ENCODE measurements around the gene YBX2.
"Not testable (repeated sequence)": the region's sequence is repeated elsewhere in the genome, so short reads cannot be mapped to it uniquely, and the experiment has no call there.

Gene YBX2

DNA sequence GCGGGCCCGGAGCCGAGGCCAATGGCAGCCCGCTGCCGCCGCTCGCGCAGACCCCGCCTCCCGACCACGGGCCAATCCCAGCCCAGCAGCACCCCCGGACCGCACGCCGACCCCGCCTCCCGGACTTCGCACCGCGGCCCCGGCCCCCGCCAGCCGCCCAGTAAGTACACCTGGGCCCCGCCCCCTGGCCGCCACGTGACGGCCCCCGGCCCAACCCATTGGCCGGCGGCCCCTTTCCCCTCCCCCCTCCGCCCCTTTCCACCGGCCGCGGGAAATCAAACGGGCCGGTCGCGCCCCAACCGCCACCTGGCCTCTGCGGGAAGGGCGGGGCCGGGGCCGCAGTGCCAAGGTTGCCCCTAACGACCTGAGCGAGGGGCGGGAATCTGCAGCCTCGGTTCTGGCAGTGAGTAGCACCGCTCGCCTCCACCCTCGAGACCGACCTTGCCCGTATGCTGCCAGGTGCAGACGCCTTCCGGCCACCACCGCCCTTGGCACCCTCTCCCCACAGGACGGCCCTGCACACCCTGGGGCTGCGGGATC is at the start of gene YBX2:
YBX2 (minus strand) TSS at position 26 of the 540 bp plus-strand sequence. CDS start 139 bp downstream, outside the sequence.
- DNase-seq (ENCODE audit: low spot score) = peak; percentile 59

DNA sequence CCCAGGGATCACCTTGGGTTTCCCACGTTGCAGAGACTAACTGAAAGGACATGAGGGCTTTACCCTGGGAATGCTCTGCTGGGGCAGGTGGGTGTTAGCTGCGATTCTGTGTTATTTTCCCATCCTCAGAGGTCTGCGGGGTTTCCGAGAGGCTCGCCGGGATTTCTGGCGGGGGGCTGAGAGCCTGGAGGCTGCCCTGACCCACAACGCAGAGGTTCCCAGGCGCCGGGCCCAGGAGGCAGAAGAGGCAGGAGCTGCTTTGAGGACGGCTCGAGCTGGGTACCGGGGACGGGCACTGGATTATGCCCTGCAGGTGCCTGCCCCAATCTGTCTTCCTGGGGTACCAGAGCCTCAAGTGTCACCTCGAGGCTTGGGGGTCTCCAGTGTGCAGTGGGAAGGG is 48.8 kb upstream of the YBX2 start:
- no peak for DNase-seq (ENCODE audit: low spot score)

DNA sequence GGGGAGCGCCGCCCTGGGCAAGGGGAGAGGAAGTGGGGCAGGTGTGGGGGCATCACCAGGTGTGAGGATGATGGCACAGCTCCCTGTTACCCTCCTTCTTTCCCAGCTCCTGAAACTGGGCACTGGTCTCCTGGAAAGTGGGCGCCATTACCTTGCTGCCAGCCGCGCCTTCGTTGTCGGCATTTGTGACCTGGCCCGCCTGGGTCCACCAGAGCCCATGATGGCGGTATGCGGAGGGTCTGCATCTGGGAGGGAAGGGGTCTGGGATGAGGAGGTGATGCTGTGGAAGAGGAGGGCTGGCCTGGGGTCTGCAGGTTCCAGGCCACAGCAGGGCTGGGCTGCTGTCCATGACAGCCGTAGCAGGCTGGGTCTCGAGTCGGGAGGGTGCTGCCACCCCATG is 47.4 kb upstream of the YBX2 start:
- no peak for DNase-seq (ENCODE audit: low spot score)

DNA sequence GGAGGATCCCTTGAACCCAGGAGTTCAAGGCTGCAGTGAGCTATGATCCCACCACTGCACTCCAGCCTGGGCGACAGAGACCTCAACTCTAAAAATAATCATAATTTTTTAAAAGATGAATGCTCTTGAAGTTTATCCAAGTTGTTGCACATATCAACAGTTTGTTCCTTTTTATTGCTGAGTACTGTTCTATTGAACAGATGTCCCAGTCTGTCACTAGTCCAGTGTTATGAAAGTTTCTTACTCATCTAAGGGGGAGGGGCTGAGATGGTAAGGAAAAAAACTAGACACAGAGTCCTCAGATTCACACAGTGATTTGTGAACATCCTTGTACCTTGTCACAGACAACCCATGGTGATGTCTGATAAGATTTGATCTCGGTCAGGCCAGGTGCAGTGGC is 45.7 kb upstream of the YBX2 start:
- DNase-seq (ENCODE audit: low spot score) = no peak

DNA sequence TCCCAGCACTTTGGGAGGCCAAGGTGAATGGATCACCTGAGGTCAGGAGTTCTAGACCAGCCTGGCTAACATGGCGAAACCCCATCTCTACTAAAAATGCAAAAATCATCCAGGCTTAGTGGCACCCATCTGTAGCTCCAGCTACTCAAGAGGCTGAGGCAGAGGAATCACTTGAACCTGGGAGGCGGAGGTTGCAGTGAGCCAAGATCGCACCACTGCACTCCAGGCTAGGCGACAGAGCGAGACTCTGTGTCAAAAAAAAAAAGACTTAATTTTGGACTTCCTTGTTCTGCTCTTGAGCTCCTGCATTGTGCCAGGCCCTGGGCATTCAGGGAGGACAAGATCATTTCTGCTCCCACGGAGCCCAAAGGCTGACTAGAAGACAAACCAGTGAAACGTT is 43.2 kb upstream of the YBX2 start:
- not testable (repeated sequence) for DNase-seq (ENCODE audit: low spot score)

DNA sequence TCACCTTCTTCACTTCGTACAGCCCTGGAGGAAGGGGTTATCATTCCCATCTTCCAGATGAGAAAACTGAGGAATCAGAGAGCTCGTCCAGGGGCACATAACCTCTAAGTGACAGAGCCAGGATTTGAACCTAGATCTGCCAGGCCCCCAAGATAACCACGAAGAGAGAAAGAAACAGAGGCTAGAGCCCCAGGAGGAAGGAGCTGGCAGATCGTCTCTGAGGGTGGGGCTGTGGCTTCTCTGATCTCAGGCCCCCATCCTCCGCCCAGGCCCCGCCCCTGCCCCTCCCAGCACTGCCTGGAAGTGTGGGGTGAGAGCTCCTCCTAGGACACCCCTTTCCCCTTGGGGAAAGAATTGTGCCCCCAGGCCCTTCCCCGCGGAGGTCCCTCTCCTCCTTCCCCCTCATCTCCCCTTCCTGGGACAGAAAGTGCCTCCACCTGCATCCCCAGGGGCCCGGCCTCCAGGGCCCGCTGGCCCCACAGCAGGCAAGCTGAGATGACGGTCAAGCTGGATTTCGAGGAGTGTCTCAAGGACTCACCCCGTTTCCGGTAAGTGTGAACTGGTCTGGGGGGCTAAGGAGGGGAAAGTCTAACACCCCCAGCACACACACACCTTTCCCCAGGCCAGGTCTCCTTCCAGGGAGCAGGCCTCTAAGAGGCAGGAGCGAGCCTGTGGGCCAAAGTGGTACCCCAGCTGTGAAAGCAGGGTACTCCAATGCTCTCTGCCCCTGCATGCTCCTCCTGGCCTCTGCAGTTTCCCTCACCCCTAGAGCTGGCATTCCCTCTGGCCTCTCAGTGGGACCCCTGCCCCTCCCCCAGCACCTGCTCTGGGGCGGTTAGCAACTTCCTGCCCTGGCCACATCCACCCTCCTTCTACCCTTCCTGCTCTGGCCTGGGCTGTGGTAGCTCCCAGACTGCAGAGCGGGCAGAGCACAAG is 42.1 kb upstream of the YBX2 start, which contains the start of gene ACAP1:
ACAP1 (plus strand) TSS at position 290 of the 936 bp plus-strand sequence; CDS start at position 496, 206 bp downstream.
- DNase-seq (ENCODE audit: low spot score) = peak; percentile 77

DNA sequence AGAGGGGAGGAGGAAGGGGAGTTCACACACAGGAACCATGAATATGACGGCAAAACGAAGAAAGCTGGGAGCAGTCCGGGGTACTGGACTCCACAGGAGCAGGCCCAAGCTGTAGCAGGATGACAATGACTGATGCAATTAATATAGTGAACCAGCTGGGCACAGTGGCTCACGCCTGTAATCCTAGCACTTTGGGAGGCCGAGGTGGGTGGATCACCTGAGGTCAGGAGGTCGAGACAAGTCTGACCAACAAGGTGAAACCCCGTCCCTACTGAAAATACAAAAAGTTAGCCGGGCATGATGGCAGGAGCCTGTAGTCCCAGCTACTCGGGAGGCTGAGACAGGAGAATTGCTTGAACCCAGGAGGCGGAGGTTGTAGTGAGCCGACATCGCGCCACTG is 41.3 kb upstream of the YBX2 start:
- DNase-seq (ENCODE audit: low spot score) = not testable (repeated sequence)

DNA sequence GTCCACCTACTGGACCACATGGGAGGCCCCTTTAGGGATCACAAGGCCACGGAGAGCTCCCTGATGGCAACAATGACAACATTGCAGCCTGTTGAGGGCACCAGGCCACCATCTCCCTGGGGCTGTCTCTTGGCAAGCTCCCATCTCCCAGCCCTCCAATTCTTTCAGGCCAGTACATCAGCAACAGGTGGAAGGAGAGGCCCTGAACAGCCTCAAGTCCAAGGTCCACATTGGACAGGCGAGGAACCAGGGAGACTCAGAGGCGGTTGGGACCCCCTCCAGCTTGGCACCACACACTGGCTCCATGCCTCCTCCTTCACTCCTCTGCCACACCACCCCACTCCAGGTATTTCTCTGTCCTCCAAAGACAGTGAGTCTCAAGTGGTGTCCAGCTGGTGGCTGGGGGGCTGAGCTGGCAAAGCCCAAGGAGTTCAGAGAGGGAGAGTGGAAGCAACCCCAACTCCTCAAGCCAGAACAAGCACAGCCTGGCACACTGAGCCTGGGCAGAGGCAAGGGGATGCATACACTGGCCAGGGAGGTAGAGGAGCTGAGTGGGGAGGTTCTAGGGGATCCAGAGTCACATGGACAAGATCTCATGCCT is 40.6 kb upstream of the YBX2 start:
- DNase-seq (ENCODE audit: low spot score) = no peak

DNA sequence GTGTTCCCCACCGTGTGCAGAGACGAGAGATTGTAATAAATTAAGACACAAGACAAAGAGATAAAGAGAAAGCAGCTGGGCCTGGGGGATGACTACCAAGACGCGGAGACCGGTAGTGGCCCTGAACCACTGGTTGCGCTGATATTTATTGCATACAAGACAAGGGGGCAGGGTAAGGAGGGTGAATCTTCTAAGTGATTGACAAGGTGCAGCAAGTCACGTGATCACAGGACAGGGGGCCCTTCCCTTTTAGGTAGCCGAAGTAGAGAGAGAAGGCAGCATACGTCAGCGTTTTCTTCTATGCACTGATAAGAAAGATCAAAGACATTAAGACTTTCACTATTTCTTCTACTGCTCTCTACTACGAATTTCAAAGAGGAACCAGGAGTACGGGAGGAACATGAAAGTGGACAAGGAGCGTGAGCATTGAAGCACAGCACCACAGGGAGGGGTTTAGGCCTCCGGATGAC is 38.2 kb upstream of the YBX2 start:
- DNase-seq (ENCODE audit: low spot score) = not testable (repeated sequence)

DNA sequence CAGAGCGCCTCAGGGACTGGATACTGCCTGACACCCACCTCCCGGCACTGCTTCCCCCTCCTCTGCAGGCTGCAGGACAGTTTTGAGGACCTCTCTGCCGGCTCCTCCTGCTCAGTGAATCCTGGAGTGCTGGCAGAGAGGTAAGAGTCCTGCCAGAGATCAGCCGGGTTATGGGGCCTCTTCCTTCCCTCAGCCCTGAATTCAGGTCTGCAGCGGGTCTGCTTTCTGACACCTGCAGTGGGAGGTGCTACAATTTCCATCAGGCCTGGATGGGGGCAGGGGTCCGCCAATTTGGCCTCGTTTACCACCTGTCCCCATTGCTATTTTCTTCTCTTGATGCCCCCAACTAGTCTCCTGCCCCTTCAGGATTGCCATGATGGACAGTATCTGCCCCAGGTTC is 37.7 kb upstream of the YBX2 start:
- no peak for DNase-seq (ENCODE audit: low spot score)

DNA sequence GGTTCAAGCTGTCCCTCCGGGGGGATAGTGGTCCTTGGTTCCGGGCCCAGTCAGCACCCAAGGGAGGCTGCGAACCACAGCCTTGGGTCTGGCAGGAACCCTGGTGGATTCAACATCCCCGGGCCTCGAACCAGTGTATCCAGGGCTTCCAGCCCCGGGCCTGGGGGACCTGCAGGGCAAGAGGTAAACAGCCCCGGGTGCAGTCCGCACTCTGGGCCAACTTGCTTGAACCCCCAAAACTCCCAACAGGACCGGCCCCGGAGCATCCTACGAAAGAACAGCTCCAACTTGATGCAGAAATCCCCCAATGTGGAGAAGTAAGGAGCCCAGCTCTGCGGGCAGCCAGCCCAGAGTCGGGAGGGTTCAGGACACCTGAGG is 36.2 kb upstream of the YBX2 start:
- no peak for DNase-seq (ENCODE audit: low spot score)

DNA sequence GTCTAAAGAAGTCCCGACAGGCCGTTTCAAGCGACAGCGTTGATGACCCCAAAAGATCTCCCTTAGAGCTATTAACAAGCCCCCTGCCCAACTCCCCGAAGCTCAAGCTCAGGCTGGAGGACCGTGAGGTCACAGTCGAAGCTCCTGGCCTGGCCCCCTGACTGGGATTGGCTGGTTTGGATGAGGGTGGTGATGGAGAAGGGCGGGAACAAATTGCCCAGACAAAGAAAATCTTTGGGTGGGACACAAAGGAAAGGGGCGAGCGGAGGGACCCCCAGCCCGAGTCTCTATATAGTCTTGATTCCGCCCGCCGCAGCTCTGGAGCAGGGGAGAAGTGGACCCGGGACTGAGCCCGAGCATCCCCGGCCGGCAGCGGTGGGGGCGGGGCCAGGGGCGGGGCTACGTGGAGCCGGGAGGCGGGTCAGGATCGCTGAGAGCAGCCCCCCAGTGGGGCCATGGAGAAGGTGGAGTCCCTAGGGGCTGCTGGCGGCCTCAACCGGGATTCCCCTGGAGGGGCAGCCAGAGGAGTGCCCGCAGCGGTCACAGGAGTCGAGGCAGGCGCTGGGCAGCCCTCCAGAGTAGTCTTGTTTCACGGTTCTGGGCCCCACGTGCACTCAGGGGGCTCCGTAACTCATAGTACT is 35.7 kb upstream of the YBX2 start:
- DNase-seq (ENCODE audit: low spot score) = peak; percentile 72

DNA sequence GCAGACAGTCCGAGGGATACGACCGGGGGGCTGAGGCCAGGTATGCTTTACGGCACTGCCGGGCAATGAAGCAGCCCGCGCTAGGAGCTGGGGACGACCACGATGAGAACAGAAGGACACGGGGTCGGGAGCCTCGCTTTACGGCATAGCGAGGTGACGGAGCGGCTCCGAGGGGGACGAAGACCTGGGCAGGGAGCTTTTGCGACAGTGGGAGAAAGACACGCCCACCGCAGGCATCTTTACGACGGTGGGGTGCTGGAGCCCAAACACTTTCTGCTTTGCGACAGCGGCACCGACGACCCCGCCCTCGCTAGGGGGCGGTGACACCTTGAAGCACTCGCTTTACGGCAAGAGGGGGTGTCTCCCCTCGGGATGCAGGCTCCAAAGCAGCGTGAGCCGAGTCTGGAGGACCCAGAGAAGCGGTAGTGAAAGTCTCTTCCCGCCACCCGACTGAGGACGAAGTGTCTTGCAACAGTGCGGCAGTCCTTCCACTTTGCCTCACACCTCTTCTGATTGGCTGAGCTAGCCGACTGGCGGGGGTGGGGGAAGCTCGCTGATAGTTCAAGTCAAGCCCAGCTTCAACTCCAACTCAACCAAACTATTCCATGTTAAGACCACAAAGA is 35.0 kb upstream of the YBX2 start:
- DNase-seq (ENCODE audit: low spot score) = peak; percentile 96

DNA sequence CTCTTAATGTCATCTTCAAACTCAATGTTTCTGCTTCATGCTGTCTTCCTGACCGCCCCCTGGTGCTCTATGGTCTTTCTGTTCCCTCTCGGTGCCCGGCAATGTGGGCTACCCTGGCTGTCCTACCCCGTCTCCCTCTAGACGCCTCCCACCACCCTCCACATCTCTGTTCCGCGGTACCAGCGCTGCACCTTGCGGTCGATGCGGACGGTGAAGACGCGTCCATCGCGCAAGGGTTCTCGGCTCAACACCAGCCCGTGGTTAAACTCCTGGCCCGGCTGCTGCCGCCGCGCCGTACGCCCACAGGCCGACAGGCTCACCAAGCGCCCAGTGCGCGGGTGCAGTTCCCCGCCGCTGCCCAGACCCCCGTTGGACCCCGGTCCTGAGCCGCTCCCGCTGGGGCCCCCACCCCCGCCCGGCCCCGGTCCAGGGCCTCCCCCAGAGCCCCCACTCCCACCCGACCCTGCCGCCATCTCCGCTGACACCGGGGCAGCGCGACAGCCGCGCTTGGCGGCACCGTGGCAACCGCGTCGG is 34.5 kb upstream of the YBX2 start, which contains the start of gene NEURL4:
NEURL4 (minus strand) TSS at position 496 of the 534 bp plus-strand sequence; CDS start at position 473, 23 bp downstream.
- DNase-seq (ENCODE audit: low spot score) = no peak

DNA sequence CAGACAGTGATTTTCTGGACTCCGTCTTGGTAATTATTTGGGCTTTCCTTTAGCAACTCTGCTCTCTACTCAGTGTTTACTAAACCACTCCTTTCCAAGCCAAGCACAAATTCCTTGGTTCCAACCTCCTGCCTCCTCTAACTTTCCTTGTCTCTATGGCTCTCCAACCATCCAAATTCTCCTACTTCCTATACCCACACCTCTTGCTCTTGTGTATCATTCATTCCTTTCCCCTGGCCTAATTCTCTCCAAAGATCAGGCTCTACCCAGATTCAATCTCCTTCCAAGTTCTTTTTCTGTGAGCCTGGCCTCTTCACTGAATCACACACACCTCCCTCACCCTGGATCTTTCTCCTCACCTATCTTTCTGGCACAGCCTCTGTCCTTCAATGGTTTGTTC is 33.6 kb upstream of the YBX2 start:
- no peak for DNase-seq (ENCODE audit: low spot score)

DNA sequence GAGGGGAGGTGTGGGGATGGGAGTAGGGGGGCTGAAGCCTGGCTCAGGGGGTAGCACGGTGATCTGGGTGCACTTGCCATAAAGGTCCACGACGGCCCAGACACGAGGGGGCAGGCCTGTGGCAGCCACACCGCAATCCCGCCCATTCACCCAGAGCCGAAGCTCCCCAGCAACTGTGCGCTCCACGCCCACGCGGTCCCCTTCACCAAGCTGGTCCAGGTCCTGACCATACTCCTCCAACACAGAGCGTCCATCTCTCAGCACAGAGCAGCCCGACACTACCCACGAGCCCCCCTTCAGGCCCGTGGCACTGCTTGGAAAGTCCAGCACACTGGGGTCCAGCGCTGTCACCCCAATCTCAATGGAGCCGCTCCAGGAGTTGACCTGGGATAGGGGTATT is 33.1 kb upstream of the YBX2 start:
- no peak for DNase-seq (ENCODE audit: low spot score)

DNA sequence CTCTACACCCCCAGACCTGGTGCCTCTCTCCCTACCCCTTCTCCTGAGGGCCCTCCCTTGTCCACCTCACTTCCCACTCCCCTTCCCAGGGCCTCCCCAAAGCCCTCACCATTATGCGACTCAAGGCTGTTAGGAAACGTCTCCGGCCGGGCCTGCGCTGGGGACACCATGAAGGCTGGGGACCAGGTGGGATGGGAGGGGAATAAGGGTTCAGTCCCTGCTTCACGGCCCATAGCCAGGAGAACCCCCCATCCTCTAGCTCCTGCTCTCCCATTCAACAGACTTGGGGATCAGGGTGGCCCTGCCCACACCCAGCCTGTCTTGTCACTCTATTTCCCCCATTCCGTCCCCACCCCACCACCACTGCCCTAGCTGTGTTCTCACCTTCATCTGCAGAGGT is 32.6 kb upstream of the YBX2 start:
- DNase-seq (ENCODE audit: low spot score) = no peak

DNA sequence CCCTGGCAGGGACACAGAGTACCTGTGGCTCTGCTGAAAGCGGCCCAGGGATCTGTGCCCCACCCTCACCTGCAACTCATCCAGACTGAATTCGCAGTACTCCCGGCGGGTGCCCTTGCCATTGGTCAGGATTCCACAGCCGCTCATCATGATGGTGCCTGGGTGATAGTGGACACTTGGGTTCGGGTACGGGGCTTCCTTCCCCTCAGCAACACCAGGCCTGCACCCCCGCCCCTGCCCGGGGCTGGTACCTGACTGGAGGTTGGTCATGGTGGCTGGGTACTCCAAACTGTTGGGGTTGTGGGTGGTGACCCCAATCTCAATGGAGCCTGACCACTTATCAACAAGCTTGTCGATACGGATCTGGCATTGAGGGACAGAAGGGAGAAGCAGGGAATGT is 31.7 kb upstream of the YBX2 start:
- DNase-seq (ENCODE audit: low spot score) = no peak

DNA sequence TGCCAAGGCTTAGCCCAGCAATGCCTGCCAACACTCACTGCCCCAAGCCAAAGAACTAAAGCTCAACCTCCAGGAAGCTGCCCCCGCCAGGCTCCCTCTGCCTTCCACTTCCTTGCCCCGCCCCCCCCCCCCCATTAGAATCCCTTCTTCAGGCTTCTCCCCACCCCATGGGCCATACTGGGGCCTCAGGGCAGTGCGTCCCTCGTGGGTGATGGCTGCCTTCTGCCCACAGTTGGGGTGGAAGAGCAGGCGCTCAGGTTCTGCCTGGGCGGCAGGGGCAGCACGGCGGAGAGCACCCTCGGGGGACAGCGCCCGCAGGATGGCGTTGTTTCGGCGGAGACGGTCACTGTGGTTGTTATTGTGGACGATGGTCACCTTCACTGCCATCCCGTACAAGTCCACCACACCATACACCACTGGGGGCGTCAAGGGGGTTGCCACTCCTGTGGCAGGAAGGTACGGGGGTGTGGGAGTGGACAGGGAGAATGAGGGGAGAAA is 30.6 kb upstream of the YBX2 start:
- no peak for DNase-seq (ENCODE audit: low spot score)

DNA sequence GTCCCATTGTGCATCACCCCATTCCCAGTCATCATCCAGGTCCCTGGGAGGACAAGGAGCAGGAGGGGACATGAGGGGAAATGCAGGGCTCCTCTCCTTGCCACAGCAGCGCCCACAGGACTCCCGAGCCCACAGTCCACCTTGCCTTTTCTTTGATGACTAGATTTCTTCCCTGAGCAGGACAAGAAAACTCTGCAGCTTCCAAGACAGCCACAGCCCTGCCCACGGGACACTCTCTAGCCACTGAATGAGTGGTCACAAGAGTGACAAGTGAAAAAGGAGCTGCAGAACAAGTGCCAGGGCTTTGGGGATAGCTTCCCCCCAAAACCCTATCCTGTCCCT is 30.0 kb upstream of the YBX2 start:
- no peak for DNase-seq (ENCODE audit: low spot score)

DNA sequence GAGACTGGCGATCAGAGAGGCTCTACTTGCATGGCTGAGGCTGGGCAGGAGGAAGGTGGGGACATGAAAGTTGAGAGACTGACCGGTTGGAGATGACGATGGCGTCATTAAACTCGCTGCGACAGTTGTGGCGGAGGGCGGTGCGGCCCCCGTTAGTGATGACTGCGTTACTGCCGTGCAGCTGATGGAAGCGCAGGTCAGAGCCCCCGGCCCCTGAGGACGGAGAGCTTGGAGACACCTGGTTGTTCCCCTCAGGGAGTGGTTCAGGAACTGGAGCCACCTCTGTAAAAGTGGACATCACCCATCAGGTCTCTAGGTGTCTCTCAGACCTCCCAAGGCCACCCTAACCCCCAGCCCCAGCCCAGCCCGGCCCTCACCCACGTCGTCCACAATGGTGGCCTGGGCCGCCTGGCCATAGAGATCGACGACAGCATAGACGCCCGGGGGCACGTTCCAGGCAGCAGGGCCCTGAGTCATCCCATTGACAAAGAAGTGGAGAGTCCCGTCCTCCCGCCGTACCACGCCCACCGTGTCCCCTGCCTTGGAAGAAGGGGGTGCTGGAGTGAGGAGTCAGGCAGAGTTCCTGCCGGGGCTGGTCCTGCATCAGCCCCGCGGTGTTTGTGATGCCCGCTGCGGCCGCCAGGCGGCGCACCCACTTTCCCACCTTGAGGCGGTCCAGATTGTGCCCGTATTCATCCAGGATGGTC is 29.4 kb upstream of the YBX2 start:
- peak; percentile 66 for DNase-seq (ENCODE audit: low spot score)

All from hematopoietic multipotent progenitor cell treated with erythropoietin and hydrocortisone succinate and interleukin-3 and kit ligand, for 15 days (in vitro differentiated cells).